ENCODE data around the gene ATP8B4.

DNA sequence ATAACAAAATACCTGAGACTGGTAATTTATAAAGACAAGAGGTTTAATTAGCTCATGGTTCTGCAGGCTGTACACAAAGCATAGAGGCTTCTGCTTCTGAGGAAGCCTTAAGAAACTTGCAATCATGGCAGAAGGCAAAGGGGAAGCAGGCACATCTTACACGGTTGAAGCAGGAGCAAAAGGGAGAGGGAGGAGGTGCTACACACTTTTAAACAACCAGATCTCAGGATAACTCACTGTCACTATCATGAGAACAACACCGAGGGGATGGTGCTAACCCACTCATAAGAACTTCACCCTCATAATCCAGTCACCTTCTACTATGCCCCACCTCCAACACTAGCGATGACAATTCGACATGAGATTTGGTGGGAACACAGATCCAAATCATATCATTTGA, 54.4 kb downstream of the ATP8B4 start:
- TF ChIP-seq STAT3 (IDR thresholded peaks at IDR 0.05; ENCODE audit: low read depth, low read length) (no peak), POLR2AphosphoS5 (IDR thresholded peaks at IDR 0.05; ENCODE audit: low read length) (no peak), BACH1 (IDR thresholded peaks at IDR 0.05; ENCODE audit: borderline replicate concordance) (no peak), POLR2A (IDR thresholded peaks at IDR 0.05; ENCODE audit: low read depth, low read length) (no peak), KAT2A (conservative IDR thresholded peaks at IDR 0.05; ENCODE audit: control insufficient read depth, low read depth, low read length) (no peak), USF1 (IDR thresholded peaks at IDR 0.05; ENCODE audit: borderline replicate concordance, extremely low read length, insufficient read depth, low read depth, low read length) (no peak), PML (IDR thresholded peaks at IDR 0.05; ENCODE audit: low read length) (no peak), YY1 (IDR thresholded peaks at IDR 0.05; ENCODE audit: low read depth, low read length) (no peak), MXI1 (IDR thresholded peaks at IDR 0.05; ENCODE audit: low read depth, low read length) (no peak), ETV6 (conservative IDR thresholded peaks at IDR 0.05 in 1 of 2, IDR thresholded peaks at IDR 0.05 in 1 of 2; ENCODE audit: borderline replicate concordance in 1 of 2, low read depth in 1 of 2) (no peak), CEBPB (IDR thresholded peaks at IDR 0.05; ENCODE audit: borderline replicate concordance in 1 of 2, low read depth in 2 of 2, low read length in 2 of 2) (no peak)
- TF ChIP-seq, protein P1, sequence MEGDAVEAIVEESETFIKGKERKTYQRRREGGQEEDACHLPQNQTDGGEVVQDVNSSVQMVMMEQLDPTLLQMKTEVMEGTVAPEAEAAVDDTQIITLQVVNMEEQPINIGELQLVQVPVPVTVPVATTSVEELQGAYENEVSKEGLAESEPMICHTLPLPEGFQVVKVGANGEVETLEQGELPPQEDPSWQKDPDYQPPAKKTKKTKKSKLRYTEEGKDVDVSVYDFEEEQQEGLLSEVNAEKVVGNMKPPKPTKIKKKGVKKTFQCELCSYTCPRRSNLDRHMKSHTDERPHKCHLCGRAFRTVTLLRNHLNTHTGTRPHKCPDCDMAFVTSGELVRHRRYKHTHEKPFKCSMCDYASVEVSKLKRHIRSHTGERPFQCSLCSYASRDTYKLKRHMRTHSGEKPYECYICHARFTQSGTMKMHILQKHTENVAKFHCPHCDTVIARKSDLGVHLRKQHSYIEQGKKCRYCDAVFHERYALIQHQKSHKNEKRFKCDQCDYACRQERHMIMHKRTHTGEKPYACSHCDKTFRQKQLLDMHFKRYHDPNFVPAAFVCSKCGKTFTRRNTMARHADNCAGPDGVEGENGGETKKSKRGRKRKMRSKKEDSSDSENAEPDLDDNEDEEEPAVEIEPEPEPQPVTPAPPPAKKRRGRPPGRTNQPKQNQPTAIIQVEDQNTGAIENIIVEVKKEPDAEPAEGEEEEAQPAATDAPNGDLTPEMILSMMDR (IDR thresholded peaks at IDR 0.05 in 2 of 3, conservative IDR thresholded peaks at IDR 0.05 in 1 of 3; ENCODE audit: control insufficient read depth in 2 of 3, extremely low read depth in 1 of 3, insufficient read depth in 1 of 3, low read depth in 3 of 3, low read length in 3 of 3), result no peak
- TF ChIP-seq, protein P2, sequence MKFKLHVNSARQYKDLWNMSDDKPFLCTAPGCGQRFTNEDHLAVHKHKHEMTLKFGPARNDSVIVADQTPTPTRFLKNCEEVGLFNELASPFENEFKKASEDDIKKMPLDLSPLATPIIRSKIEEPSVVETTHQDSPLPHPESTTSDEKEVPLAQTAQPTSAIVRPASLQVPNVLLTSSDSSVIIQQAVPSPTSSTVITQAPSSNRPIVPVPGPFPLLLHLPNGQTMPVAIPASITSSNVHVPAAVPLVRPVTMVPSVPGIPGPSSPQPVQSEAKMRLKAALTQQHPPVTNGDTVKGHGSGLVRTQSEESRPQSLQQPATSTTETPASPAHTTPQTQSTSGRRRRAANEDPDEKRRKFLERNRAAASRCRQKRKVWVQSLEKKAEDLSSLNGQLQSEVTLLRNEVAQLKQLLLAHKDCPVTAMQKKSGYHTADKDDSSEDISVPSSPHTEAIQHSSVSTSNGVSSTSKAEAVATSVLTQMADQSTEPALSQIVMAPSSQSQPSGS (IDR thresholded peaks at IDR 0.05; ENCODE audit: low read length), result no peak
- TF ChIP-seq, protein P3, sequence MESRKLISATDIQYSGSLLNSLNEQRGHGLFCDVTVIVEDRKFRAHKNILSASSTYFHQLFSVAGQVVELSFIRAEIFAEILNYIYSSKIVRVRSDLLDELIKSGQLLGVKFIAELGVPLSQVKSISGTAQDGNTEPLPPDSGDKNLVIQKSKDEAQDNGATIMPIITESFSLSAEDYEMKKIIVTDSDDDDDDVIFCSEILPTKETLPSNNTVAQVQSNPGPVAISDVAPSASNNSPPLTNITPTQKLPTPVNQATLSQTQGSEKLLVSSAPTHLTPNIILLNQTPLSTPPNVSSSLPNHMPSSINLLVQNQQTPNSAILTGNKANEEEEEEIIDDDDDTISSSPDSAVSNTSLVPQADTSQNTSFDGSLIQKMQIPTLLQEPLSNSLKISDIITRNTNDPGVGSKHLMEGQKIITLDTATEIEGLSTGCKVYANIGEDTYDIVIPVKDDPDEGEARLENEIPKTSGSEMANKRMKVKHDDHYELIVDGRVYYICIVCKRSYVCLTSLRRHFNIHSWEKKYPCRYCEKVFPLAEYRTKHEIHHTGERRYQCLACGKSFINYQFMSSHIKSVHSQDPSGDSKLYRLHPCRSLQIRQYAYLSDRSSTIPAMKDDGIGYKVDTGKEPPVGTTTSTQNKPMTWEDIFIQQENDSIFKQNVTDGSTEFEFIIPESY (IDR thresholded peaks at IDR 0.05), result no peak

All from GM12878 (cell line).